ENCODE data around the gene LYPD3.

DNA sequence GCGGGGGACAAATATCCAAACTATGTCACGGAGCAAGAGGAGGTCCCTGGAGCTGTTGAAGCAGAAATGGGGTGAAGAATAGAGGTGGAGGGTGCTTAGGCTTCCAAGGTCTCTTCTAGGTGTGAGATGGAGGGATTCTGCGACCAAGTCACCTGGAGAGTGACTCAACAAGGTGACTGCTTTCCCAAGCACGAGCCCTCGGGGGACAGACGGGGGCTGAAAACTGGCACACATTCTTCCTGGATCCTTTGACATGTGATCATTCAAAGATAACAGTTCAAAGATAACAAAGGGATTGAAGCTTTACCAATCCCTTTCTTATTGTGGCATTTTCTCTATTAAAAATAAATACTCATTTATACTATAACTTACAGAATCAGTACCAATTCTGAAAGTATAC, 53.0 kb downstream of the LYPD3 start:
- no peak for TF ChIP-seq EZH2 (IDR thresholded peaks at IDR 0.05; ENCODE audit: low read length, missing control alignments)
- TF ChIP-seq CTCF (conservative IDR thresholded peaks at IDR 0.05 in 1 of 2, IDR thresholded peaks at IDR 0.05 in 1 of 2; ENCODE audit: low read depth in 1 of 2, low read length in 2 of 2) = no peak

Data from fibroblast of lung (primary cell).